Measurements from ENCODE around the gene TTC29.

DNA sequence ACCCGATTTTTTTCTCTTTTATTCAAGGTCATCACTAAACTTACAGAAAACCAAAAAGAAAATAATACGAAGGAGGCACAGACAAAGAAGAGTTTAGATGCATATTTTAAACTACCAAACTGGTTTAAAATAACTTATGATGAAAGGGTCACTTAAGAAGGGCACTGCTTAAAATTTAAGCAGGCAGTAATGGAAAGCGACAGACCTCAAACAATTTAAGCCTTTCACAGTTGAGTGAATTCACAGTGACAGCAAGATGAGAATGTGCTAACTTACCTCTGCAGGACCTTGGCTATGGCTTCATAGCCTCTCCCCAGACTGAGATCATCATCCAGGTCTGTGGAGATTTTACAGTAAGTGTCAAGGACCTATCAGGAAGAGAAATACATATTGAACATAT is 112.1 kb downstream of the TTC29 start:
- TF ChIP-seq, protein P1, sequence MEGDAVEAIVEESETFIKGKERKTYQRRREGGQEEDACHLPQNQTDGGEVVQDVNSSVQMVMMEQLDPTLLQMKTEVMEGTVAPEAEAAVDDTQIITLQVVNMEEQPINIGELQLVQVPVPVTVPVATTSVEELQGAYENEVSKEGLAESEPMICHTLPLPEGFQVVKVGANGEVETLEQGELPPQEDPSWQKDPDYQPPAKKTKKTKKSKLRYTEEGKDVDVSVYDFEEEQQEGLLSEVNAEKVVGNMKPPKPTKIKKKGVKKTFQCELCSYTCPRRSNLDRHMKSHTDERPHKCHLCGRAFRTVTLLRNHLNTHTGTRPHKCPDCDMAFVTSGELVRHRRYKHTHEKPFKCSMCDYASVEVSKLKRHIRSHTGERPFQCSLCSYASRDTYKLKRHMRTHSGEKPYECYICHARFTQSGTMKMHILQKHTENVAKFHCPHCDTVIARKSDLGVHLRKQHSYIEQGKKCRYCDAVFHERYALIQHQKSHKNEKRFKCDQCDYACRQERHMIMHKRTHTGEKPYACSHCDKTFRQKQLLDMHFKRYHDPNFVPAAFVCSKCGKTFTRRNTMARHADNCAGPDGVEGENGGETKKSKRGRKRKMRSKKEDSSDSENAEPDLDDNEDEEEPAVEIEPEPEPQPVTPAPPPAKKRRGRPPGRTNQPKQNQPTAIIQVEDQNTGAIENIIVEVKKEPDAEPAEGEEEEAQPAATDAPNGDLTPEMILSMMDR (IDR thresholded peaks at IDR 0.05) = no peak
- TF ChIP-seq EZH2 (IDR thresholded peaks at IDR 0.05; ENCODE audit: borderline replicate concordance, insufficient read depth, low read depth, low read length, poor library complexity, severe bottlenecking) = no peak
